NCI-H2107 treated with DMSO at 0.1 percent for 48 hours (cell line): ENCODE data around the gene SH3TC1.

Experiments
- DNase-seq: peaks from one replicate; lab custom pipeline; 2025; ENCODE audit not compliant: unreplicated experiment; lab: John Stamatoyannopoulos, UW

Gene SH3TC1

DNA sequence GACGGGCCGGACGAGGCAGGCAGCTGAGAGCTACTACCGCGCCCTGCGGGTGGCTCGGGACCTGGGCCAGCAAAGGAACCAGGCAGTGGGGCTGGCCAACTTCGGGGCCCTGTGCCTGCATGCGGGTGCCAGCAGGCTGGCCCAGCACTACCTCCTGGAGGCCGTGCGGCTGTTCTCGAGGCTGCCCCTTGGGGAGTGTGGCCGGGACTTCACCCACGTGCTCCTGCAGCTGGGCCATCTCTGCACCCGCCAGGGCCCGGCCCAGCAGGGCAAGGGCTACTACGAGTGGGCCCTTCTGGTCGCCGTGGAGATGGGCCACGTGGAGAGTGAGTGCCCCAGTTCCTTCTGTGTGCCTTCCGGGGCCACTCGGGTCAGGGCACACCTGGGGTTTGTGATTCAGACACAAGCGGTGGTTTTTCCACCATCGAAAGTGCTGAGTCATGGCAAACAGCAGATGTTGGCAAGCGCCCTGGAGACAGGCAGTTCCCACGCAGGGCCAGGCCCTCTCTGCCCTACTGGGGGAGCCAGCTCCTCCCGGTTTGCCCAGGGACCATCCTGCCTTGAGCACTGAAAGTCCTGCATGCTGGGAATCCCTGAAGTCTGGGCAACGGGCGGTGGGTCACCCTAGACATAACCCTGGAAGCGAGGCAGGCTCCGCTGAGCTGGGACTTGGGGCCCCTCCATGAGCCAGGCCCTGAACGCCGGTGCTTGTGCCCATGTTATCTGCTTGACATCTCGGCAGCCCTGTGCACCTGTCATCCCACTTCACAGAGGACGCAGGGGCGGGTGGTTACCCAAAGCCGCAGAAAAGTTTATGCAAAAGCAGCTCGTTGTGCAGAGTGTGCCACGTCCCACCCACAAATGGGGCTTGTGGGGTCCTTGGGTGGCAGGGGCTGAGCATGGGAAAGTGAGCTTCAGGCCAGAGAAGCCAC is 29.5 kb downstream of the SH3TC1 start:
- DNase-seq, result no peak

DNA sequence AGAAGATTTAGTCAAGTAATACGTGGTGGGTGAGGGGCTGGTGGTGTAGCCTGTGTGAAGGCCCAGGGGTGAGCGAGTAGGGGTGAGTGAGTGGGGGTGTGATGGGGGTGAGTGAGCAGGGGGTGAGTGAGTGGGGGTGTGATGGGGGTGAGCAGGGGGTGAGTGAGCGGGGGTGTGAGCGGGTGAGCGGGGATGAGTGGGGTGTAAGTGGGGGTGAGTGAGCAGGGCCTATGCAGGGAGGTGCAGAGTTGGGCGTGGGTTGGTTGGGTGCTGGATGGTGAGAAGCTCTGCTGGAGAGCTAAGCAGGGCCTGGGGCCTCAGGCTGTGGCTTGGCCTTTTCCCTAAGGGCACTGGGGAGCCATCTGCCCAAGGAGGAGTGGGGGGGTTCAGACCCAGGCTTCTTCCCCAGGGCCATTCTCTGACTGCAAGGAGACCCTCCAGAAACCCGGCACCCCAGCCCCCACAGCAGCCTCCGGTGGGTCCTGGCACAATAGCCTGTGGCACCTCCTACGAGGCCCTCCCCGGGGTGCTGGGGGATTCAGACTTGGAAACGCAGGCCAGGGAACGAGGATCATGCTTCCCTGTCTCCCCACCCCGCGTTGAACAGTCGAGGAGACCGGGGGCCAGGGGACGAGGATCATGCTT is 30.4 kb downstream of the SH3TC1 start:
- DNase-seq, result no peak

DNA sequence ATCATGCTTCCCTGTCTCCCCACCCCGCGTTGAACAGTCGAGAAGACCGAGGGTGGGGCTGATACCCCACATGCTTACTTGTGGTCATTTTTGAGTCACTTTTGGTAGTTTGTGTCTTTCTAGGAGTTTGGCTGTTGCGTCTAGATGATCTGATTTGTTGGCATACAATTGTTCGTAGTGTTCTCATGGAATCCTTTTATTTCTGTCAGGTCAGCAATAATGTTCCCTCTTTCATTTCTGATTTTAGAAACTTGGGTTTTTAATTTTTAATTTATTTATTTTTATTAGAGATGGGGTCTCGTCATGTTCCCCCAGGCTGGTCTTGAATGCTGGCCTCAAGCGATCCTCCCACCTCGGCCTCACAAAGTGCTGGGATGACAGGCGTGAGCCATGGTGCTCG is 30.9 kb downstream of the SH3TC1 start:
- no peak for DNase-seq

DNA sequence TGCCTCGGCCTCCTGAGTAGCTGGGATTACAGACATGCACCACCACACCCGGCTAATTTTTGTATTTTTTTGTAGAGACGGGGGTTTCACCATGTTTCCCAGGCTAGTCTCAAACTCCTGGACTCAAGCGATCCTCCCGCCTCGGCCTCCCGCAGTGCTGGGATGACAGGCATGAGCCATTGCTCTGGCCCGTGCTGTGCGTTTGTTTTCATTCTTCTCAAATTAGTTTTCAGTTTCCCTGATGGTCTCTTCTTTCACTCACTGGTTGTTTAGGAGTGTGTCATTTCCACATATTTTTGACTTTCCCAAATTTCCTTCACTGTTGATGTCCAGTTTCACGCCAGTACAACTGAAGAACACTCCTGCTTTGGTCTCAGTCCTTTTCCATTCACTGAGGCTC is 31.8 kb downstream of the SH3TC1 start:
- DNase-seq, result no peak

DNA sequence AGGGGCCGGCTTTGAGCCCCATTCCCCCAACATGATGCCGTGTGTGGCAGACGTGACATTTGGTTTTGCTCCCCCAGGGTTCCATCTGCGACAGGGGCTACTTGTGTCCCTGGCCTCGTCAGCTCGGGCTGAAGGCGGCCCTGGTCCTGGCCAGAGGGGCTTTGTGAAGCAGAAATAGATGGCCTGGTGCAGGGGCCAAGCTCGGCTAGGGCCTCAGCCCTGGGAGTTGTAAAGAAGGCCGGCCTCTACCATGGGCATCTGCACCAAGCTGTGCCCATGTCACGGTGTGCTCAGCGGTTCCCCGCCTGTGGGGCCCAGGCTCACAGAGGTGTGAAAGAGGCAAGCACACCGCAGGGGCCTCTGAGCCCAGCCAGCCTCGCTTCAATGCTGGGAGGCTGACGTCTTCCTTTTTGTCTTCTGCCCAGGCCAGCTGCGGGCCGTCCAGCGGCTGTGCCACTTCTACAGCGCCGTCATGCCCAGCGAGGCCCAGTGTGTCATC is 32.5 kb downstream of the SH3TC1 start:
- no peak for DNase-seq

DNA sequence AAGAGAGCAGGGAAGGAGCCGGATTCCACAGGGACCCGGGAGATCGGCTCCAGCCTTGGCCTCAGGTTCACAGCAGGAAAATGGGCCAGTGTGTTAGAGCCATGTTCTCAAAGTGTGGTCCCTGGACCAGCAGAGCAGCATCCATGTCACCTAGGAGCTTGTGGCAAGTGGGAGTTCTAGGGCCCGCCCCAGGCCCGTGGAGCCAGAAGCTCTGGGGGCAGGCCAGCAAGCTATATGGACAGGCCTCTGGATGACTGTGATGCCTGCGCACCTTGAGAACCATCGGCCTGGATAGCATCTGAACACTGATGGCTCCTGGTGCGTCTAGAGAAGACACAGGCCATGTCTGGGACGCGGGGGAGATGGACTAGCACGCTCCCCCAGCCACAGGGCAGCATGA is 33.7 kb downstream of the SH3TC1 start:
- DNase-seq, result no peak

DNA sequence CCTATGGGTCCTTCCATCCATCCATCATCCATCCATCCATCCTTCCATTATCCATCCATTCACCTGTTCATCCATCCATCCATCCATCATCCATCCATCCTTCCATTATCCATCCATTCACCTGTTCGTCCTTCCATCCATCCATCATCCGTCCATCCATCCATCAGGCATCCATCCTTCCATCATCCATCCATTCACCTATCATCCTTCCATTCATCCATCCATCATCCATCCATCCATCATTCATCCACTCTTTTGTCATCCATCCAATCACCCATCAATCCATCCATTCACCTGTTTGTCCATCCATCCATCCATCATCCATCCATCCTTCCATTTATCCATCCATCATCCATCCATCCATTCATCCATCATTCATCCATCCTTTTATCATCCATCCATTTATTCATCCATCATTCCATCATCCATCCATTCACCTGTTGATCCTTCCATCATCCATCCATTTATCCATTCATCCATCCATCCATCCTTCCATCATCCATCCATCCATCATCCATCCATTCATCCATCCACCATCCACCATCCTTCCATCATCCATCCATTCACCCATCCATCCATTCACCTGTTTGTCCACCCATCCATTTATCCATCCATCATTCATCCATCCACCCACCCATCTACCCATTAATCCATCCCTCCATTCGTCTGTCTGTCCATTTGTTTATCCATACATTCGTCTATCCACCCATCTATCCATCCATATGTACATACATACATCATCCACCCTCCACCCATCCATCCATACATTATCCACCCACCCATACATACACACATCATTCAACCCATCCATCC is 34.8 kb downstream of the SH3TC1 start:
- DNase-seq, result no peak

DNA sequence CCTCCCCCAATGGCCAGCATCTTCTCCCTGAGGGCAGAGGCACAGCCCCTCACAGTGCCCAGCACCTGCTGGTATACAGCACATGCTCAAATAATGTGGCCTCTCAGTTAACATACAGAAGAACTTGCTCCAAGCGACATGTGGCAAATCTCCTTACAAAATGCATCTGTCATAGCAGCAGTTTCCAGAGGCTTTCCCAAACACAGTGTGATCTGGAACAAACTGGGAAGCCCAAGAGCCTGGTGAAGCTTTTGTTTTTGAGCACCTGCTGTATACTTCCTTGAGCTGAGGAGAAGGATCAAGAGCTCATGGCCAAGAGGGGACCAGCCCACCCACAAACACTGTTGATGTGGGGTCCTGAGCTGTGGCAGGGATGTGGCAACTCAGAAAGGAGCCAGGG is 35.6 kb downstream of the SH3TC1 start:
- no peak for DNase-seq

DNA sequence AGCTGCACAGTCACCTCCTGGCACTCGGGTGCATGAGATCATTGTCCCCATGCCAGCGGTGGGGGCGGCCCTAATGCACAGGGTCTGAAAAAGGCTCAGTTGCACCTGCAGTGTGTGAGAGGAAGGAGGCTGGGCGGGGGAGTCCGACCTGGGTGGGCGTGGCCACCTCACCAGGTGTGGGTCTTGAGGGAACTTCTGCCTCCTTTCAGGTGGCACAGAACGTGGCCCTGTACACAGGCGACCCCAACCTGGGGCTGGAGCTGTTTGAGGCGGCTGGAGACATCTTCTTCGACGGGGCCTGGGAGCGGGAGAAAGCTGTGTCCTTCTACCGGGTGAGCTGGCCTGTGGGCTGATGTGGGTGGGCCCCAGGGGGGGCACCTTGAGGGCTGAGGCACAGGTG is 36.1 kb downstream of the SH3TC1 start:
- no peak for DNase-seq

DNA sequence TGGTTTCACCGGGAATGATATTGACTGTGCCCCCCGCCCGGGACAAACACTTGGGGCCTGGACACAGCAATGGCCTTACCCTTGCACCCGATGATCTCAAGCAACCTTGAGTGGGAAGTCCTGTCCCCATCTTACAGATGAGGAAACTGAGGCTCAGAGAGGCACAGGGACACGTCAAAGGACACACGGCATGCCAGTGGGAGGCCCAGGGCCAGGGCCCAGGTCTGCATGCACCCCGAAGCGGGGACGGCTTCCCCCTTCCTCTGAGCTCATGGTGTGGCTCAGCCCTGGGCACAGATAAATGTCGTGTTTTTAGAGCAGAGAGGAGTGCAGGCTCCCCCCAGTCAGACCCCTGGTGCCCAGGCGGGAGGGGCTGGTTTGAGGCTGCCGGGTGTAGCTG is 36.6 kb downstream of the SH3TC1 start:
- no peak for DNase-seq

DNA sequence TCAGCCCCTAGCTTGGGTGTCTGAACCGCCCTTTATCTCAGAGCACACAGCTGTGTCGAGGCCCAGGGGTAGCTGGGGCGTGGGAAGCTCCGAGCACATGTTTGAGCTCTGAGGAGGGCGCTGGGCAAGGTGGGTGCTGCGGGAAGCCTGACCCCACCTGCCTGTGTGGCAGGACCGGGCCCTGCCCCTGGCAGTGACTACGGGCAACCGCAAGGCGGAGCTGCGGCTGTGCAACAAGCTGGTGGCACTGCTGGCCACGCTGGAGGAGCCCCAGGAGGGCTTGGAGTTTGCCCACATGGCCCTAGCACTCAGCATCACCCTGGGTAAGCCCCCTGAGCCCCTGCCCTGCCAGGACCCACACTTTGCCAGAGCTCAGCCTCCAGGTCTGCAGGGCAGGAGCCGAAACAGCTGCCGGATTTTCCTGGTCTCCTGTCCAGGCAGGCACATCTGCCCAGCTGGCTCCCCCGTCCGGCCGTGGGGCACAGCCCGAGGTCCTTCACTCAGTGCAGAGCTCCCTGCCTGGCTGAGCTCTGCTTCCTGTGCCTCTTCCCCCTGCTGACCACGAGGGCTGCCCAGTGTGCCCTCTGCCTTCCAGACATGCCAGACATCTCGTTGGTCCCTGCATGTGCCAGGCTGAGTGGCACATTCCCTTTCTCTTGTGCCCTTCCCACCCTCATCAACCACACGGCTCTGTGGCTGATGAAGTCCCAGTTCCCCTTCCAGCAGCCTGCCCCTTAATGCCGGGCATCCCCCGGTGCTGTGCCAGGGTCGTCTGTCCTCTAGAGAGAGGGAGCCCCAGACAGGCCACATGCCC is 37.2 kb downstream of the SH3TC1 start:
- DNase-seq, result no peak

DNA sequence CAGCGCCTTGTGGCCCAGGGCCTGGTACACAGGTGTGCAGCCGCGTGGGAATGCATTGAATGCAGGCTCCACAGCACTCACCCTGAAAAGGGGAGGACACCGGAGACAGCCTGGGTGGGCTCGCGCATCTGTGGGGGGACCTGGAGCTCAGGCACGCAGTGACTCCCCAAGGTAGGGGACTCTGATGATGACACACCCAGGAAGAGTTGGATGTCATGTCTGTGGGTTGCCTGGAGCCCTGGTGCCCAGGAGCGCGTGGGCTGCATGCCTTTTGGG is 37.8 kb downstream of the SH3TC1 start:
- no peak for DNase-seq

DNA sequence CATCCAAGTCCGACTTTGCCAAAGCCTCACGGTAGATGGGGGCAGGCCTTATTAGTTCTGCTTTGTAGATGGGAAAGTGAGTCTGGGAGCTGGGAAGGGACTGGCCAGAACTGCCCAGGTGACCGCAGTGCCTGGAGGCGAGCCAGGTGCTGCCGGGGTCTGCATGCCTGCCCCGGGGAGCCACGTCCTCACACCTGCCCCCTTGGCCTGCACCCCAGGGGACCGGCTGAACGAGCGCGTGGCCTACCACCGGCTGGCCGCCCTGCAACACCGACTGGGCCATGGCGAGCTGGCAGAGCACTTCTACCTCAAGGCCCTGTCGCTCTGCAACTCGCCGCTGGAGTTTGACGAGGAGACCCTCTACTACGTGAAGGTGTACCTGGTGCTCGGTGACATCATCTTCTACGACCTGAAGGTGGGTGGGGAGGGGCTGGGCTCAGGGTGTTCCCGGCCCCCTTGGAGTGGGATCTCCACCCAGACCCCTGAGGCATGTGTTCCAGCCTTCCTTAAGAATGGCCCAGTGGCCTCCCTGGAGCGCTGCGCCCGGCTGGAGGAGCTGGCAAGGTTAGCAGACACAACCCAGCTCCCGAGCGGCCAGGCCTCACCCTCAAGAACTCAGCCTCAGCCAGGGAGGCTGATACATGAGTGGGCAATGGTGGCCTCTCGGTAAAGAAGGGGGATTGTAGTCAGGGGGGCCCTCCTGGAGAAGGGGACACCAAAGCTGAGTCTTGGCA is 38.3 kb downstream of the SH3TC1 start:
- DNase-seq, result no peak

DNA sequence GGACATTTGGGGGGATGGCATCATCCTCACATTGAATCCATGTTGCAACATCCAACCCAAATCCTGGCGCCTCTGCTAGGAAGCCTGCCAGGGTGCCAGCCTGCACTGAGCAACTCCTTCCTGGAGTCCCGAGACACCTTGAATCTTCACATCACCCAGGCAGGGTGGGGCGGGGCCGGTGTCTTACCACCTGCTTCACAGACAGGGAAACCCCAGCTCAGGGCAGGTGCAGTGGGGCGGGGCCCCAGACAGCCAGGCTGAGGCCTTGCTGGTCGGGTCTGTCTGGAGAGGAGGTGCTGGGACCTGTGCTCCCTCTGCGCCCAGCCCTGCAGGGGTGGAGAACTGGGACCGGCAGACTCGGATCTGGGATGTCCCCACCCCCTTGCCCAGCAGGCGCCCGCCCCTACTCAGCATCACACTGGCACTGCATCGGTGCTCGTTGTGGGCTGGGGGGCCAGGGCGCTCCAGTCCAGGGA is 39.0 kb downstream of the SH3TC1 start:
- no peak for DNase-seq

DNA sequence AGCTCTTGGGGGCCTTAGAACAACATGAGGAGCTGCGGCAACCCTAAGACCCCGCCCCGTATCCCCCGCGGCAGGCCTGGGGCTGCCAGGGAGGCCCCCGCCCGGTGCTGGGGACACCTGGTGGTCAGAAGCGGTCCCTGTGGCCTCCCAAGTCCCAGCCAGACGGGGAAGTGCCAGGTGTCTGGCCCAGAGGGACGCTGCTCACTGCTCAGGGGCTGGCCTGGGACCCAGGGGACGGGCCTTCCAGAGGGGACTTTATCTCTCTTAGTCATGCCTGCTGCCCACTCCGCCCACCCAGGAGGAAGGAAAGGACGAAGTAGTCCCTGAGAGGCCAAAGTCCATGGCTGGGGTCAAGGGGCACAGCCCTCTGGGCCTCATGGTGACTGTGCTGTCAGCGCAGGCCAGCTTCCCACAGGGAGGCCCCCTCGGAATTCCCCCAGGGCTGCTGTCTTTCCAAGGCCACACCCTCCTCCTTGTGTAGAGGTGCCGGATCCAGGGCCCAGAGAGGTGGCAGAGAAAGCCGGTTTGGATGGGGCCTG is 39.5 kb downstream of the SH3TC1 start:
- DNase-seq, result no peak

DNA sequence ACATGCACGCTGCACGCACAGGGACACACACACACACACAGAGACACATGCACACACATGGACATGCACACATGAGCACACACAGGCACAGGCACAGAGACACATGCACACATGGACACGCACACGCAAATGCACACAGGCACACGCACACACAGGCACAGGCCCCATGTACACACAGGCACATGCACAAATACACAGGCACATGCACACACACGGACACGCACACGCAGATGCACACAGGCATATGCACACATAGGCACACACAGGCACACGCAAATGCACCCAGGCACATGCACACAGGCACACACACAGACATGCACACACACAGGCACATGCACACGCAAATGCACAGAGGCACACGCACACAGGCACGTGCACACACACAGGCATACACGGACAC is 40.1 kb downstream of the SH3TC1 start:
- DNase-seq, result no peak

DNA sequence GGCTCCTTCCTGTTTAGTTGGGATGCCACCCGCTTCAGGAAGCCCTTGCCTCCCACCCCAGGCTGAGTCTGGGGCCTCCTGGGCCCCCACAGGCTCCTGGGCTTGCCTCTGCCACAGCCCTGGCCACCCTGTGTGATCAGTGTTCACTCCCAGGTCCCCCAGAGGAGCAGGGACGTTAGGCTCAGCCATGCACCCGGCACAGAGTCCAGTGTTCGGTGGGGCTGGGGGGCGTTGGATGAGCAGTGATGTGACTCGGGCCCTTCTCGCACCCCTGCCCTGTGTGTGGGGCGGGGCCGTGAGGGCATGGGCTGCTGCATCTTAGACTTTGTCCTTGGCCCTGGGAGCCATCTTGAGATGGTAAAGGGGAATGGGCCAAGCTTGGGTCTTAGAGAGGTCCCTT is 40.6 kb downstream of the SH3TC1 start:
- DNase-seq, result no peak

DNA sequence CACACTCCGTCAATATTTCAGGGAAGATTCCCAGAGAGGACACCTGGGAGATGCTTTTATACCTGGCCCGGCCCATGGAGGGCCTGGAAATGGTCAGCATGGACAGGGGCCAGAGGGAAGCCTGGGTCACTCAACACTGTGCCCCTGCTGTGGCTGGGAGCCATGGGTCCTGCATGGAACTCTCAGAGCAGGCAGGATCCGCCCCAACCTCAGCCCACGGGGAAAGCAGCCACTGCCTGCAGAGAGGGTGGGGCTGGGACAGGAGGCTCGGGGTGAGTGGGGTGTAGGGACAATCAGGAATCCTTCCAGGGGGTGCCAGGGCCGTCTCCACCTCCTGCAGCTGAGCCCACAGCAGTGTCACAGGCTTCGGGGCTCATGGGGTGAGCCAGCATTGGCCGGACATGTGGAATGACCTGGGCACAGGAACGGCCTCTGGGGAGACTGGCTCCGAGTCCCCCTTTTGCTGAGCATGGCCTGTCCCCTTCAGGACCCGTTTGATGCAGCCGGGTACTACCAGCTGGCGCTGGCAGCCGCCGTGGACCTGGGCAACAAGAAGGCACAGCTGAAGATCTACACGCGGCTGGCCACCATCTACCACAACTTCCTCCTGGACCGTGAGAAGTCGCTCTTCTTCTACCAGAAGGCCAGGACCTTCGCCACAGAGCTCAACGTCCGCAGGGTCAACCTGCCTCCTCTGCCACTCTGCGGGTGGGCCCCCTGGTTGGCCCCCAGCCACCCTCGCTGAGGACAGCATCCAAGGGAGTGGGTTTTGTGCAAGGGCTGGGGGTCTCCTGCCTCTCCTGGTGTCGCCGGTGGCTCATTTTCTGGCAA is 41.3 kb downstream of the SH3TC1 start:
- DNase-seq, result no peak

DNA sequence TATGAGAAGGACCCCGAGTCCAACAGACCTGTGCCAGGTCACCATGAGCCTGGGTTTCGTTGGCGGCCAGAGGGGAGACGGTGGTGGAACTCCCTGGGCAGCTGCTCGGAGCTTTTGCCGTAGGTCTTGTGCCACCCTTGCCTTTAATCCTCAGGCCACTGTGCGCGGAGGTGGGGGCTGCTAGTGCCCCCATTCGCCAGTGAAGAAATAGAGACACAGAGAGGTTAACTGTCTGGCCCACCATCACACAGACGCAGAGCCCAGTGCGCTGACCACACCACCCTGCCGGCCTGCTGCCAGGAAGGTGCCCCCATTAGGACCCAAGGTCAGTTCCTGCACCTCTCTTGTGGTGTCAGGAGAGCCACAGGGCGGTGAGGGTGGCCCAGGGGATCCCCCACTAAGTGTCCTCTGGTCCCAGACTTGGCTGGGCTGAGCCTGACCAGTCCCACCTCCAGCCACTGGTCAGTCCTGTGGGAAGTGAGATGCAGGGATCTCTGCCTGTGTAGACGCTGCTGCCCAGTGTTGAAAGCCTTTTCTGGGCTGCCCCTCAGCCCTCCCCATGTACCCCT is 42.2 kb downstream of the SH3TC1 start:
- no peak for DNase-seq
